Common myeloid progenitor, CD34-positive (primary cell): ENCODE data around the gene MMAA.
"Not testable (repeated sequence)": the region's sequence is repeated elsewhere in the genome, so short reads cannot be mapped to it uniquely, and the experiment has no call there.

Experiments
- CTCF ChIA-PET: fragments of 350-600 bp; sonication (Branson Sonifier 250); formaldehyde crosslinking; loops from one replicate; lab custom pipeline; 2021; ENCODE audit warnings: antibody characterized with exemption; lab: Charles Lee
- POLR2A ChIA-PET: fragments of 350-600 bp; sonication (Branson Sonifier 250); formaldehyde crosslinking; loops from one replicate; lab custom pipeline; 2021; ENCODE audit warnings: antibody characterized with exemption; lab: Charles Lee
- DNase-seq, 3 donors: peaks; one replicate each; pipeline versions ENCODE4 v3.0.0 to v3.0.0-alpha.2; 2013
- H3K27ac ChIP-seq, 2 experiments: 1 replicate in 1 of 2; 2 replicates in 1 of 2; pipeline ENCODE4 v1.7.0; 2013; ENCODE audit warnings: inconsistent platforms in 2 of 2, low read length in 2 of 2, mild to moderate bottlenecking in 2 of 2, low read depth in 1 of 2, moderate library complexity in 1 of 2; ENCODE audit not compliant: severe bottlenecking in 2 of 2, insufficient read depth in 1 of 2, poor library complexity in 1 of 2
- H3K27me3 ChIP-seq, 5 experiments: replicated peaks in 2 of 5; 1 replicate in 3 of 5; 2 replicates in 2 of 5; pipeline versions ENCODE4 v1.6.1 to v1.7.0; 2013; ENCODE audit warnings: low read length in 4 of 5, mild to moderate bottlenecking in 2 of 5, moderate library complexity in 2 of 5, inconsistent platforms in 1 of 5; ENCODE audit not compliant: insufficient read depth in 5 of 5, control insufficient read depth in 4 of 5
- H3K36me3 ChIP-seq, 4 experiments: 1 replicate in 2 of 4; 2 replicates in 2 of 4; pipeline versions ENCODE4 v1.6.1 to v1.7.0; 2013; ENCODE audit warnings: low read length in 3 of 4, control low read depth in 1 of 4, mild to moderate bottlenecking in 1 of 4; ENCODE audit not compliant: control insufficient read depth in 4 of 4, insufficient read depth in 4 of 4
- H3K4me1 ChIP-seq, 4 experiments: 1 replicate in 3 of 4; 2 replicates in 1 of 4; pipeline versions ENCODE4 v1.6.1 to v1.7.1; 2013; ENCODE audit warnings: low read length in 3 of 4, mild to moderate bottlenecking in 3 of 4, control low read depth in 1 of 4, inconsistent platforms in 1 of 4, moderate library complexity in 1 of 4; ENCODE audit not compliant: control insufficient read depth in 4 of 4, insufficient read depth in 4 of 4; ENCODE audit errors: control extremely low read depth in 1 of 4
- H3K4me3 ChIP-seq, 7 experiments: 1 replicate in 4 of 7; 2 replicates in 3 of 7; pipeline versions ENCODE4 v1.5.1 to v1.7.0; 2013; ENCODE audit warnings: mild to moderate bottlenecking in 7 of 7, low read length in 6 of 7, moderate library complexity in 6 of 7, inconsistent platforms in 2 of 7, low read depth in 2 of 7, control low read depth in 1 of 7; ENCODE audit not compliant: insufficient read depth in 4 of 7, control insufficient read depth in 1 of 7; ENCODE audit errors: extremely low read depth in 1 of 7
- H3K9me3 ChIP-seq, 5 experiments: 1 replicate in 4 of 5; 2 replicates in 1 of 5; pipeline versions ENCODE4 v1.6.1 to v1.7.1; 2013; ENCODE audit warnings: low read length in 4 of 5, mild to moderate bottlenecking in 2 of 5, inconsistent platforms in 1 of 5, low read depth in 1 of 5, moderate library complexity in 1 of 5; ENCODE audit not compliant: control insufficient read depth in 4 of 5, insufficient read depth in 2 of 5; ENCODE audit errors: control extremely low read depth in 1 of 5
- WGBS: methylation state at CpG from one replicate; pipeline ENCODE4 v1.1.5; 2013; ENCODE audit not compliant: insufficient coverage; 5-methylcytosine and 5-hydroxymethylcytosine counted together

Gene MMAA

GRCh38 chr4:145618210-145618931 is 814 bp upstream of the MMAA start:
- peak in 1 of 3 donors; percentile 58 for DNase-seq
- no peaks in the 10 kb centered on the region for H3K9me3 ChIP-seq
- peaks cover 7 to 34% (median 15%) of the 10 kb centered on the region in 4 experiments for H3K4me1 ChIP-seq
- 7% methylated on average over 15 of the region's 19 CpGs for WGBS
- H3K4me3 ChIP-seq: peak overlapping the region; percentile 86 to 98 (median 88)
- peak overlapping the region; percentile 91 to 97 for H3K27ac ChIP-seq
- no peaks in the 10 kb centered on the region for H3K27me3 ChIP-seq
- ChIA-PET POLR2A (no interaction called here), CTCF (interaction anchor here (0.9 to 2.1 kb wide), 7 partner anchors 10 to 442 kb away, joined by 3 to 11 read pairs (median 5); no protein-coding TSS in a partner anchor)
- H3K36me3 ChIP-seq: no peaks in the 10 kb centered on the region

- ChIA-PET POLR2A (no interaction called here), CTCF (interaction anchor here (1.0 to 1.1 kb wide), 2 partner anchors 268 to 434 kb away, joined by 3 to 4 read pairs; no protein-coding TSS in a partner anchor)
- Histone ChIP-seq H3K27ac (peak overlapping the region; percentile 91 to 97), H3K27me3 (no peaks in the 10 kb centered on the region), H3K9me3 (no peaks in the 10 kb centered on the region), H3K4me1 (peaks cover 7 to 40% (median 21%) of the 10 kb centered on the region in 4 experiments), H3K4me3 (peak overlapping the region; percentile 29 to 98 (median 88)), H3K36me3 (no peaks in the 10 kb centered on the region)
- DNase-seq: peak; percentile 63 to 90 (median 87)
- WGBS: 0% methylated on average over 5 of the region's 9 CpGs
Observed at GRCh38 chr4:145619639-145619996, 433 bp downstream of the MMAA start.

DNA sequence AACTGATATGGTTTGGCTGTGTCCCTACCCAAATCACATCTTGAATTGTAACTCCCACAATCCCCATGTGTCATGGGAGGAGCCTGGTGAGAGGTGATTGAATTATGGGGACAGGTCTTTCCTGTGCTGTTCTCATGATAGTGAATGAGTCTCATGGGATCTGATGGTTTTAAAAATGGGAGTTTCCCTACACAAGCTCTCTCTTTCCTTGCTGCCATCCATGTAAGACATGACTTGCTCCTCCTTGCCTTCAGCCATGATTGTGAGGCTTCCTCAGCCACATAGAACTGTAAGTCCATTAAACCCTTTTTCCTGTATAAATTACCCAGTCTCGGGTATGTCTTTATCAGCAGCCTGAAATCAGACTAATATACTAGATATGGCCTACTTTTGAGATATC is 2.9 kb downstream of the MMAA start:
- ChIA-PET POLR2A (interaction anchor here (0.6 kb wide), 1 partner anchor 56 kb away, joined by 3 read pairs; no protein-coding TSS in a partner anchor), CTCF (interaction anchor here (0.8 to 1.5 kb wide), 2 partner anchors 12 to 175 kb away, joined by 3 to 6 read pairs; no protein-coding TSS in a partner anchor)
- not testable (repeated sequence) for H3K27me3 ChIP-seq, H3K9me3 ChIP-seq, H3K4me3 ChIP-seq, H3K36me3 ChIP-seq, DNase-seq, H3K27ac ChIP-seq
- H3K4me1 ChIP-seq: peaks cover 7 to 61% (median 26%) of the 10 kb centered on the region in 4 experiments
- WGBS: no CpG with 5 or more reads among the region's 1 CpG

DNA sequence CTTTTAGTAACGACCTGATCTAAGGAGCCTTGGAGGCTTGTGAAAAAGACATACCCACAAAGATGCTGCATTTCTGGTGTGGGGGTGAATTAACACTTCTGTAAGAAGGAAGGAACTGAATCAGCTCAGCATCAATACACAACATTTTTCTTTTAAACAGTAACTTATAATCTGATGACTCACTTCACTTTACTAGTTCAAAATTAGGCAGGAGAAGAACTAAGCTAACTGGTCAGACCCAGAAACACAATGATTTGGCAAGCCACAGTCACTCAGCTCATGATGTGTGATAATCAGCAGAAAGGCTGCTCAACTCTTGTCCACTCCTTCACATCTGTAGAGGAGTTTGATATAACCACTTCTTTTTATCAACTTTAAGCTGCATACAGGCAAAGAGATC is 4.6 kb downstream of the MMAA start:
- Histone ChIP-seq H3K27me3 (no peaks in the 10 kb centered on the region), H3K36me3 (no peaks in the 10 kb centered on the region), H3K9me3 (no peaks in the 10 kb centered on the region), H3K4me1 (peaks cover 0 to 51% (median 20%) of the 10 kb centered on the region in 4 experiments), H3K4me3 (no peak overlapping the region), H3K27ac (no peak overlapping the region)
- ChIA-PET POLR2A (no interaction called here), CTCF (interaction anchor here (0.9 to 1.6 kb wide), 5 partner anchors 14 to 390 kb away, joined by 3 to 8 read pairs (median 3); no protein-coding TSS in a partner anchor)
- DNase-seq: peak in 2 of 3 donors; percentile 44 to 61
- no CpG with 5 or more reads among the region's 1 CpG for WGBS

GRCh38 chr4:145625677-145626622 is 6.8 kb downstream of the MMAA start:
- ChIA-PET CTCF (interaction anchor here (1.1 kb wide), 1 partner anchor 17 kb away, joined by 4 read pairs; no protein-coding TSS in a partner anchor), POLR2A (no interaction called here)
- no peaks in the 10 kb centered on the region for H3K9me3 ChIP-seq
- peaks cover 0 to 2% (median 0%) of the 10 kb centered on the region in 4 experiments for H3K36me3 ChIP-seq
- peak in 2 of 3 donors; percentile 40 to 58 for DNase-seq
- no peaks in the 10 kb centered on the region for H3K27me3 ChIP-seq
- WGBS: 94% methylated on average over 6 of the region's 10 CpGs
- H3K27ac ChIP-seq: no peak overlapping the region
- H3K4me3 ChIP-seq: peak overlapping the region in 1 of 7 experiments; percentile 8
- peaks cover 0 to 40% (median 11%) of the 10 kb centered on the region in 4 experiments for H3K4me1 ChIP-seq

DNA sequence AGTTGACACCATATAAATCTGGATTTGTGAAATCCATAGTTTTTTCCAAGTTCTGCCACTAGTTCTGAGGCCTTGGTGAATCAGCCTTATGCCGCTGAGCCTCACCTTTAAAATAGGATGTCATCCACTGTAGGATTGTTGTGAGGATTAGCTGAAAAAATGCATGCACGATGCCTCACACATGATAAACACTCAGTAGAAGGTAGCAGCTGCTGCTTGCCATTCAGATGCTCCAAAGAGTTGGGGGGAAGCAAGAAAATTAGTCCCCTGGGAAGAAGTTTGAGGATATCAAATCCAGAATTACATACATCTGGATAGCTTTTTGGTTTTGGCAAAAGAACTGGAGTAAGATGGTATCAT is 7.4 kb downstream of the MMAA start:
- 100% methylated on average over 1 of the region's 2 CpGs for WGBS
- DNase-seq: no peak
- no peaks in the 10 kb centered on the region for H3K9me3 ChIP-seq
- no peak overlapping the region for H3K27ac ChIP-seq
- ChIA-PET CTCF (interaction anchor here (1.1 kb wide), 1 partner anchor 16 kb away, joined by 4 read pairs; no protein-coding TSS in a partner anchor), POLR2A (no interaction called here)
- H3K4me3 ChIP-seq: peak overlapping the region in 1 of 7 experiments; percentile 8
- no peaks in the 10 kb centered on the region for H3K27me3 ChIP-seq
- peaks cover 0 to 2% (median 0%) of the 10 kb centered on the region in 4 experiments for H3K36me3 ChIP-seq
- peaks cover 0 to 34% (median 11%) of the 10 kb centered on the region in 4 experiments for H3K4me1 ChIP-seq
